Tibial nerve (tissue), 4 donors: ENCODE data around the gene FSD2. TPM values are rescaled to one million over a fixed set of nuclear protein-coding genes. Genes with fewer than 3 reads are reported as not detected.

Experiments used
- DNase-seq, 2 donors: peaks; one replicate each; pipeline ENCODE4 v3.0.0-alpha.2; 2019; ENCODE audit warnings: low spot score in 2 of 2
- H3K27ac ChIP-seq, 4 donors: fragments of 200-600 bp; sonication (generic) in 3 of 4; one replicate each; pipeline ENCODE4 v1.5.1; 2017 to 2019; ENCODE audit warnings: mild to moderate bottlenecking in 1 of 4
- H3K27me3 ChIP-seq, 2 donors: fragments of 200-600 bp; sonication (generic) in 1 of 2; one replicate each; pipeline versions ENCODE4 v1.5.1 to v1.6.0; 2017 to 2019
- H3K36me3 ChIP-seq, 3 donors: fragments of 200-600 bp; sonication (generic); one replicate each; pipeline ENCODE4 v1.5.1; 2018 to 2019
- H3K4me1 ChIP-seq, 4 donors: fragments of 200-600 bp; sonication (generic) in 3 of 4; one replicate each; pipeline ENCODE4 v1.5.1; 2017 to 2019
- H3K4me3 ChIP-seq, 4 donors: fragments of 200-600 bp; sonication (generic) in 3 of 4; one replicate each; pipeline ENCODE4 v1.5.1; 2017 to 2019; ENCODE audit warnings: mild to moderate bottlenecking in 1 of 4, moderate library complexity in 1 of 4
- H3K9me3 ChIP-seq, 4 donors: fragments of 200-600 bp; sonication (generic) in 3 of 4; one replicate each; pipeline ENCODE4 v1.5.1; 2017 to 2019
- EP300 ChIP-seq, 2 donors: sonication (generic); formaldehyde crosslinking; IDR thresholded peaks; one replicate each; pipeline ENCODE4 v1.6.1; 2017; ENCODE audit warnings: antibody characterized with exemption in 2 of 2, mild to moderate bottlenecking in 1 of 2
- POLR2A ChIP-seq, 2 donors: fragments of 450-650 bp; IDR thresholded peaks; one replicate each; pipeline ENCODE4 v1.6.1; 2017; ENCODE audit warnings: antibody characterized with exemption in 2 of 2, mild to moderate bottlenecking in 2 of 2, moderate library complexity in 2 of 2
- WGBS, 2 donors: methylation state at CpG; one replicate each; pipeline ENCODE4 v1.1.5; 2018; 5-methylcytosine and 5-hydroxymethylcytosine counted together
- total RNA-seq, 4 donors: library from RNA; depleted of rRNA; stranded (reverse); fragments of >200 nt; gene quantifications; one replicate each; pipeline ENCODE4 v1.1.0, GENCODE V29; 2016
- TF ChIP-seq, protein P1 (sequence below), 5 experiments: fragments of 200-600 bp in 3 of 5; fragments of 450-650 bp in 2 of 5; sonication (generic) in 3 of 5; IDR thresholded peaks; one replicate each; pipeline ENCODE4 v1.5.1; 2016 to 2019; ENCODE audit warnings: antibody characterized with exemption in 5 of 5, mild to moderate bottlenecking in 3 of 5, moderate library complexity in 2 of 5

FSD2 gene
- total RNA-seq, 4 donors from 2014 or later, result 0.20 TPM; not detected in 3

DNA sequence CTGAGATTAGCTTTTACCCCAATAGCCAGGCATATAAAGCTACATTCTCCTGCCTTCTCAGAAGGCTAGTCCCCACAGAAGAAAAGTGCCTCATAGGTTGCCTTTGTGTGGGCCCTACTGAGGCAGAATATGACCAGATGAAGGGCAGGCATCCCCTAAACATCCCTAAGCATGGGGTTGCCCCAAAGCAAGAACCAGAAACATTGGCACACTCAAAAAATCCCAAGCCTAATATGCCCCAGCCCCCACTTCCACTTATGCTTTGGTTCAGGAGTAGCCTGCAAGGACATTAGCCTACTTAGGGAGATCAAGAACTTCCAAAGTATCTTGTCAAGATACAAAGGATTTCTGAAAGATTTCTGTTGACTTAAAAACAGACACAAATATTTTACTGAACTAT is 33.3 kb upstream of the FSD2 start:
- Histone ChIP-seq H3K27ac (no peak overlapping the region), H3K9me3 (peaks cover 0 to 7% (median 0%) of the 10 kb centered on the region in 4 donors), H3K4me3 (no peak overlapping the region), H3K4me1 (no peaks in the 10 kb centered on the region), H3K27me3 (no peaks in the 10 kb centered on the region), H3K36me3 (peaks cover 5 to 64% (median 11%) of the 10 kb centered on the region in 3 donors)
- no peak for DNase-seq
- TF ChIP-seq, protein P1, sequence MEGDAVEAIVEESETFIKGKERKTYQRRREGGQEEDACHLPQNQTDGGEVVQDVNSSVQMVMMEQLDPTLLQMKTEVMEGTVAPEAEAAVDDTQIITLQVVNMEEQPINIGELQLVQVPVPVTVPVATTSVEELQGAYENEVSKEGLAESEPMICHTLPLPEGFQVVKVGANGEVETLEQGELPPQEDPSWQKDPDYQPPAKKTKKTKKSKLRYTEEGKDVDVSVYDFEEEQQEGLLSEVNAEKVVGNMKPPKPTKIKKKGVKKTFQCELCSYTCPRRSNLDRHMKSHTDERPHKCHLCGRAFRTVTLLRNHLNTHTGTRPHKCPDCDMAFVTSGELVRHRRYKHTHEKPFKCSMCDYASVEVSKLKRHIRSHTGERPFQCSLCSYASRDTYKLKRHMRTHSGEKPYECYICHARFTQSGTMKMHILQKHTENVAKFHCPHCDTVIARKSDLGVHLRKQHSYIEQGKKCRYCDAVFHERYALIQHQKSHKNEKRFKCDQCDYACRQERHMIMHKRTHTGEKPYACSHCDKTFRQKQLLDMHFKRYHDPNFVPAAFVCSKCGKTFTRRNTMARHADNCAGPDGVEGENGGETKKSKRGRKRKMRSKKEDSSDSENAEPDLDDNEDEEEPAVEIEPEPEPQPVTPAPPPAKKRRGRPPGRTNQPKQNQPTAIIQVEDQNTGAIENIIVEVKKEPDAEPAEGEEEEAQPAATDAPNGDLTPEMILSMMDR (IDR thresholded peaks at IDR 0.05), result no peak
- TF ChIP-seq POLR2A (IDR thresholded peaks at IDR 0.05) (no peak), EP300 (IDR thresholded peaks at IDR 0.05) (no peak)

- no peak overlapping the region for H3K4me3 ChIP-seq
- TF ChIP-seq, protein P1 (IDR thresholded peaks at IDR 0.05), result no peak
- no peak for TF ChIP-seq EP300 (IDR thresholded peaks at IDR 0.05)
- no peak for TF ChIP-seq POLR2A (IDR thresholded peaks at IDR 0.05)
- no peaks in the 10 kb centered on the region for H3K4me1 ChIP-seq
- H3K27me3 ChIP-seq, result no peaks in the 10 kb centered on the region
- no peak overlapping the region for H3K27ac ChIP-seq
- no peak for DNase-seq
- no peaks in the 10 kb centered on the region for H3K9me3 ChIP-seq
- H3K36me3 ChIP-seq, result peaks cover 5 to 67% (median 15%) of the 10 kb centered on the region in 3 donors
- 92 to 96% methylated on average over 14 of the region's 14 CpGs for WGBS, 2 donors
Measured at GRCh38 chr15:82838096-82838735, 32.3 kb upstream of the FSD2 start.

DNA sequence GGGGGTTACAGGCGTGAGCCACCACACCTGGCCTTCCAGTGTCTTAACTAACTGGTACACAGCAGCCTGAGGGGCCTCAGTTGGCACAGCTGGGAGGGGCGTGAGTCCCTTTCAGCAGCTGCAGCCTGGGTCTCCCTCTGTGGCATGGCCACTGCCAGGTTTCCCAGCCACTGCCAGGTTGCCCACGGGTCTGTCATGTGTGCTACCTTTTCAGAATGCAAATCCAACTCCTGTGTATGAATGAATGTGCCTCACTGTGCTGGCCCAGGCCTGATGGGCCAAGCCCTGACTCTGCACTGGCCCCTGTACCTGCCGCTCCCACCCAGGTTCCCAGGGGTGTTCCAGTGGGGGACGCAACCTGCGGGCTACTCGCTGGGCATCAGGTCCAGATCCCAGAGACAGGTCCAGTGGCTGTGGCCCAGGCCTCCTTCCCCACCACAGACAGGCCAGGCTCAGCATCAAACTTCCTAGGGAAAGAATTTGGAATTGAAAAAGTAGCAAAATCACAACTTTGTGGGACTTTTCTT is 29.6 kb upstream of the FSD2 start:
- Histone ChIP-seq H3K27me3 (no peaks in the 10 kb centered on the region), H3K4me3 (no peak overlapping the region), H3K36me3 (peaks cover 5 to 88% (median 19%) of the 10 kb centered on the region in 3 donors), H3K4me1 (no peaks in the 10 kb centered on the region), H3K27ac (no peak overlapping the region), H3K9me3 (no peaks in the 10 kb centered on the region)
- WGBS, 2 donors, result 91 to 95% methylated on average over 7 of the region's 7 CpGs
- TF ChIP-seq, protein P1 (IDR thresholded peaks at IDR 0.05), result no peak
- TF ChIP-seq POLR2A (IDR thresholded peaks at IDR 0.05), result no peak
- TF ChIP-seq EP300 (IDR thresholded peaks at IDR 0.05), result no peak
- DNase-seq, result peak in 1 of 2 donors; percentile 3

- Histone ChIP-seq H3K27me3 (no peaks in the 10 kb centered on the region), H3K4me1 (no peaks in the 10 kb centered on the region), H3K27ac (no peak overlapping the region), H3K4me3 (no peak overlapping the region), H3K36me3 (peaks cover 5 to 98% (median 26%) of the 10 kb centered on the region in 3 donors), H3K9me3 (no peaks in the 10 kb centered on the region)
- WGBS, 2 donors, result 90 to 95% methylated on average over 4 of the region's 4 CpGs
- TF ChIP-seq, protein P1 (IDR thresholded peaks at IDR 0.05), result no peak
- TF ChIP-seq POLR2A (IDR thresholded peaks at IDR 0.05) (no peak), EP300 (IDR thresholded peaks at IDR 0.05) (no peak)
- DNase-seq, result peak in 1 of 2 donors; percentile 3
Measured at GRCh38 chr15:82833362-82833682, 27.5 kb upstream of the FSD2 start.

DNA sequence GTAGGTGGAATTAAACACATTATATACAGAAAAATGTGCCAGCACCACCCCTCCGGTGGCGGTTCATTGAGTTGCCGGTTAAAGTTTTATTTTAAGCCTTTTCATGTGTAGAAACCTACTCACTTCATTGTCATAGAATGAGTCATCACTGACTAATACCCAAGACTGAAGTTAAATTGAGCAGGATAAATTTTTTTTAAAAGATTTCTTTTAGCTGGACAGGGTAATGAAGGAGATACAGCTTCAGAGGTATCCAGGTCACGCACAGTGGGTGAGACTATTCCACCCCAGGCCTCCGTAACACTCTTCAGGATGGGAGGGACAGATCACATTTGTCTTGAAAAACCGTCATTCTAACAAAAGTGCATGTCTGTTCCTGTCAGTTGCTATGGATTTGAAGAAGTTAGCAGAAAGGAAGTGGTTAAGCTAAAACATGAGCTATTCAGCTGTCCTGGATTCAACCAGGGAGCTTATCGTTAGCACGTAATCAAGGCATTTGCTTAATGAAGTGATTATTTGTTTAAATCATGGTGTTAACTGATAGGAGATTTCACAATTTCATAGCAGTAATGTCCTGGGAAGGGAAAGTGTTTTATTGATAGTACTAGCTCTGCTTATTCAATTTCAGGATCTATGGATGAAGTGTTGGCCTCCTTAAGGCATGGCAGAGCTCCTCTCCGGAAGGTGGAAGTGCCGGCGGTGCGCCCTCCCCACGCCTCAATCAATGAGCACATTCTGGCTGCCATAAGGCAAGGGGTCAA is 26.9 kb upstream of the FSD2 start:
- Histone ChIP-seq H3K4me1 (no peaks in the 10 kb centered on the region), H3K9me3 (no peaks in the 10 kb centered on the region), H3K27me3 (no peaks in the 10 kb centered on the region), H3K4me3 (no peak overlapping the region), H3K27ac (no peak overlapping the region), H3K36me3 (peaks cover 5 to 98% (median 28%) of the 10 kb centered on the region in 3 donors)
- WGBS, 2 donors, result 66 to 78% methylated on average over 13 of the region's 13 CpGs
- TF ChIP-seq, protein P1 (IDR thresholded peaks at IDR 0.05), result no peak
- TF ChIP-seq EP300 (IDR thresholded peaks at IDR 0.05) (no peak), POLR2A (IDR thresholded peaks at IDR 0.05) (no peak)
- DNase-seq, result peak in 1 of 2 donors; percentile 2
